ENCODE results near the gene ZNF175. TPM values are rescaled to one million over a fixed set of nuclear protein-coding genes. Genes with fewer than 3 reads are reported as not detected.

Gene ZNF175
- total and polyA plus RNA-seq, 12 donors: 2.1 to 14.5 (median 6.6) TPM

DNA sequence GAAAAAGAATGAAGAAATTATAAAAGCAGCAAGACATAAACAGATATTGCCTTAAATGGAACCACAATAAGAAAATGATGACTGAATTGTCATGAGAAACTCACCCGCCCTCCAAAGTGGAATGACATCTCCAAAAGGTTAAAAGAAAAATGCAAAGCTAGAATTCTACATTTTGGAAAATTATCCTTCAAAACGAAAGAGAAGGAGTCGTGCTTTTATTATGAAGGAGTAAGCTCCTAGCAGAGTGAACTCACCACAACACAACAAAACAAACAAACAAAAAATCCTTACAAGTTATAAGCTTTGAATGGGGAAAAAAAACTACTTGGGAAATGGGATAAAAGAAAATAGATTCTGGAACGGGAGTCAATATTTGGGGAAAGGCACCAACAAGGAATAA is 68.8 kb downstream of the ZNF175 start:
- Histone ChIP-seq H3K36me3 (replicated peaks in 1 of 2) (no peaks in the 10 kb centered on the region), H3K27ac (no peak overlapping the region), H3K27me3 (peaks cover 7% of the 10 kb centered on the region), H3K9me3 (replicated peaks in 1 of 3) (no peaks in the 10 kb centered on the region), H3K4me3 (no peak overlapping the region), H3K4me1 (replicated peaks in 1 of 2) (no peaks in the 10 kb centered on the region)
- 53 to 66% (median 60%) methylated on average over 4 of the region's 4 CpGs; no CpG with 5 or more reads in 1 of the 4 donors for WGBS, 4 donors
- no peak for TF ChIP-seq POLR2A (IDR thresholded peaks at IDR 0.05)
- TF ChIP-seq, protein P1, sequence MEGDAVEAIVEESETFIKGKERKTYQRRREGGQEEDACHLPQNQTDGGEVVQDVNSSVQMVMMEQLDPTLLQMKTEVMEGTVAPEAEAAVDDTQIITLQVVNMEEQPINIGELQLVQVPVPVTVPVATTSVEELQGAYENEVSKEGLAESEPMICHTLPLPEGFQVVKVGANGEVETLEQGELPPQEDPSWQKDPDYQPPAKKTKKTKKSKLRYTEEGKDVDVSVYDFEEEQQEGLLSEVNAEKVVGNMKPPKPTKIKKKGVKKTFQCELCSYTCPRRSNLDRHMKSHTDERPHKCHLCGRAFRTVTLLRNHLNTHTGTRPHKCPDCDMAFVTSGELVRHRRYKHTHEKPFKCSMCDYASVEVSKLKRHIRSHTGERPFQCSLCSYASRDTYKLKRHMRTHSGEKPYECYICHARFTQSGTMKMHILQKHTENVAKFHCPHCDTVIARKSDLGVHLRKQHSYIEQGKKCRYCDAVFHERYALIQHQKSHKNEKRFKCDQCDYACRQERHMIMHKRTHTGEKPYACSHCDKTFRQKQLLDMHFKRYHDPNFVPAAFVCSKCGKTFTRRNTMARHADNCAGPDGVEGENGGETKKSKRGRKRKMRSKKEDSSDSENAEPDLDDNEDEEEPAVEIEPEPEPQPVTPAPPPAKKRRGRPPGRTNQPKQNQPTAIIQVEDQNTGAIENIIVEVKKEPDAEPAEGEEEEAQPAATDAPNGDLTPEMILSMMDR (IDR thresholded peaks at IDR 0.05): no peak
- intact Hi-C loops (cut with DNase I): no loop called here
- DNase-seq: no peak

DNA sequence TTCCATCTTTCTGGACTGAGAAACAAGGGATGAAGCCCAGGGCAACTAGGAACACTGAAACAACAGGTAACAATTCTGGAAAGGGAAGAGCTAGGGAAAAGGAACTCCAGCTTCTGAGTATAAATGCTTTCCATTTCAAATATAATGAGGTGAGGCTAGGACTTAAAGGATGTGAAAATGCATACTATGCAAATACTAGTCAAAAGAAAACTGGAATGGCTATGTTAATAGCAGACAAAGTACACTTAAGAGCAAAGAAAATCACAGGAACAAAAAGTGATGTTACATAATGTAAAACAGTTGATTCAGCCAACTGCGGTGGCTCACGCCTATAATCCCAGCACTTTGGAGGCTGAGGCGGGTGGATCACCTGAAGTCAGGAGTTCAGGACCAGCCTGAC is 69.3 kb downstream of the ZNF175 start:
- no peak for TF ChIP-seq POLR2A (IDR thresholded peaks at IDR 0.05)
- TF ChIP-seq, protein P1 (IDR thresholded peaks at IDR 0.05): no peak
- Histone ChIP-seq H3K4me3 (no peak overlapping the region), H3K36me3 (replicated peaks in 1 of 2) (no peaks in the 10 kb centered on the region), H3K9me3 (replicated peaks in 1 of 3) (no peaks in the 10 kb centered on the region), H3K27ac (no peak overlapping the region), H3K27me3 (peaks cover 7% of the 10 kb centered on the region), H3K4me1 (replicated peaks in 1 of 2) (no peaks in the 10 kb centered on the region)
- intact Hi-C loops (cut with DNase I): no loop called here
- WGBS, 4 donors: 76 to 84% (median 83%) methylated on average over 3 of the region's 3 CpGs; no CpG with 5 or more reads in 1 of the 4 donors
- no peak for DNase-seq

DNA sequence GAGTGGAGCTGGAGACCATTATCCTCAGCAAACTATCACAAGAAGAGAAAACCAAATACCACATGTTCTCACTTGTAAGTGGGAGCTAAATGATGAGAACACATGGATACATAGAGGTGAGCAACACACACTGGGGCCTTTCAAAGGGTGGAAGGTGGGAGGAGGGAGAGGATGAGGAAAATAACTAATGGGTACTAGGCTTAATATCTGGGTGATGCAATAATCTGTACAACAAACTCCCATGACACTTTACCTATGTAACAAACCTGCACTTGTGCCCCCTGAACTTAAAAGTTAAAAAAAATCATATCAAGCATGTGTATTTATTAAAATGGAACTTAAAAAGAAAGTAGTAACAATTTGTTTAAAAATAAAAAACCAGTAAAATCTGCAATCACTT is 70.6 kb downstream of the ZNF175 start:
- H3K27ac ChIP-seq: no peak overlapping the region
- peaks cover 7% of the 10 kb centered on the region for H3K27me3 ChIP-seq
- intact Hi-C loops (cut with DNase I): no loop called here
- no peak overlapping the region for H3K4me3 ChIP-seq
- DNase-seq: no peak
- no peaks in the 10 kb centered on the region for H3K9me3 ChIP-seq (replicated peaks in 1 of 3)
- H3K4me1 ChIP-seq (replicated peaks in 1 of 2): no peaks in the 10 kb centered on the region
- TF ChIP-seq POLR2A (IDR thresholded peaks at IDR 0.05): no peak
- no peaks in the 10 kb centered on the region for H3K36me3 ChIP-seq (replicated peaks in 1 of 2)

Other genes with a start within 250 kb of the ZNF175 start
- 1 to 10 TPM; 1.0 to 3.7 (median 2.5) TPM for gene VSIG10L, start 229.1 kb upstream of the ZNF175 start, total RNA-seq
- gene VSIG10L, start 229.1 kb upstream of the ZNF175 start, polyA plus RNA-seq: 1 to 10 TPM; 2.7 to 6.0 (median 4.1) TPM
- gene ETFB, start 204.9 kb upstream of the ZNF175 start, total RNA-seq: 100 to 1,000 TPM; 179 to 470 (median 242) TPM
- gene ETFB, start 204.9 kb upstream of the ZNF175 start, polyA plus RNA-seq: 100 to 1,000 TPM; 110 to 304 (median 159) TPM
- gene CLDND2, start 202.3 kb upstream of the ZNF175 start, total RNA-seq: 1 to 10 TPM in 5 of 9 donors, not detected in 4; 1.4 to 2.8 (median 2.4) TPM
- gene CLDND2, start 202.3 kb upstream of the ZNF175 start, polyA plus RNA-seq: 10 to 100 TPM in 1 of 3 donors, 1 to 10 TPM in 1, under 1 TPM in 1; 0.73 to 11.7 (median 5.5) TPM
- gene NKG7, start 198.6 kb upstream of the ZNF175 start, total RNA-seq: 1 to 10 TPM; 1.1 to 5.9 (median 2.8) TPM
- gene NKG7, start 198.6 kb upstream of the ZNF175 start, polyA plus RNA-seq: 1 to 10 TPM; 1.2 to 5.1 (median 3.6) TPM
- not detected for gene LIM2, start 183.3 kb upstream of the ZNF175 start, total RNA-seq
- gene LIM2, start 183.3 kb upstream of the ZNF175 start, polyA plus RNA-seq: not detected
- gene C19orf84, start 180.7 kb upstream of the ZNF175 start, total RNA-seq: under 1 TPM in 2 of 9 donors, not detected in 7; 0.11 to 0.41 TPM
- gene C19orf84, start 180.7 kb upstream of the ZNF175 start, polyA plus RNA-seq: under 1 TPM in 1 of 3 donors, not detected in 2; 0.10 TPM
- 10 to 100 TPM in 7 of 9 donors, 1 to 10 TPM in 1, under 1 TPM in 1; 0.89 to 70.7 (median 22.6) TPM for gene SIGLEC10, start 153.6 kb upstream of the ZNF175 start, total RNA-seq
- 10 to 100 TPM in 2 of 3 donors, 1 to 10 TPM in 1; 9.7 to 19.1 (median 11.7) TPM for gene SIGLEC10, start 153.6 kb upstream of the ZNF175 start, polyA plus RNA-seq
- gene SIGLEC8, start 112.8 kb upstream of the ZNF175 start, total RNA-seq: 10 to 100 TPM in 3 of 9 donors, 1 to 10 TPM in 5, under 1 TPM in 1; 0.33 to 34.0 (median 9.0) TPM
- gene SIGLEC8, start 112.8 kb upstream of the ZNF175 start, polyA plus RNA-seq: 1 to 10 TPM; 1.1 to 3.0 (median 2.4) TPM
- gene CEACAM18, start 92.7 kb upstream of the ZNF175 start, total RNA-seq: not detected
- not detected for gene CEACAM18, start 92.7 kb upstream of the ZNF175 start, polyA plus RNA-seq
- 1 to 10 TPM in 4 of 9 donors, under 1 TPM in 3, not detected in 2; 0.30 to 3.1 (median 1.0) TPM for gene SIGLEC12, start 69.5 kb upstream of the ZNF175 start, total RNA-seq
- gene SIGLEC12, start 69.5 kb upstream of the ZNF175 start, polyA plus RNA-seq: 1 to 10 TPM in 1 of 3 donors, under 1 TPM in 2; 0.34 to 1.2 (median 0.48) TPM
- under 1 TPM in 2 of 9 donors, not detected in 7; 0.06 to 0.18 TPM for gene SIGLEC6, start 39.6 kb upstream of the ZNF175 start, total RNA-seq
- gene SIGLEC6, start 39.6 kb upstream of the ZNF175 start, polyA plus RNA-seq: not detected
- 1 to 10 TPM in 1 of 9 donors, under 1 TPM in 4, not detected in 4; 0.11 to 3.0 (median 0.57) TPM for gene SIGLEC5, start 59.1 kb downstream of the ZNF175 start, total RNA-seq
- not detected for gene SIGLEC5, start 59.1 kb downstream of the ZNF175 start, polyA plus RNA-seq
- 10 to 100 TPM in 4 of 9 donors, 1 to 10 TPM in 2, under 1 TPM in 2, not detected in 1; 0.44 to 29.0 (median 11.4) TPM for gene SIGLEC14, start 75.5 kb downstream of the ZNF175 start, total RNA-seq
- 1 to 10 TPM; 1.2 to 3.6 (median 2.7) TPM for gene SIGLEC14, start 75.5 kb downstream of the ZNF175 start, polyA plus RNA-seq
- 10 to 100 TPM in 8 of 9 donors, 1 to 10 TPM in 1; 2.2 to 56.0 (median 22.6) TPM for gene SPACA6, start 122.0 kb downstream of the ZNF175 start, total RNA-seq
- 100 to 1,000 TPM in 2 of 3 donors, 1 to 10 TPM in 1; 4.0 to 291 (median 123) TPM for gene SPACA6, start 122.0 kb downstream of the ZNF175 start, polyA plus RNA-seq
- gene HAS1, start 152.7 kb downstream of the ZNF175 start, total RNA-seq: under 1 TPM in 4 of 9 donors, not detected in 5; 0.06 to 0.31 (median 0.16) TPM
- 1 to 10 TPM in 1 of 3 donors, under 1 TPM in 1, not detected in 1; 0.24 to 3.1 TPM for gene HAS1, start 152.7 kb downstream of the ZNF175 start, polyA plus RNA-seq
- 10 to 100 TPM in 6 of 9 donors, 1 to 10 TPM in 1, under 1 TPM in 2; 0.83 to 31.1 (median 19.3) TPM for gene FPR1, start 180.6 kb downstream of the ZNF175 start, total RNA-seq
- gene FPR1, start 180.6 kb downstream of the ZNF175 start, polyA plus RNA-seq: 10 to 100 TPM in 1 of 3 donors, 1 to 10 TPM in 2; 1.6 to 13.0 (median 2.3) TPM
- gene FPR2, start 189.9 kb downstream of the ZNF175 start, total RNA-seq: 1 to 10 TPM in 6 of 9 donors, under 1 TPM in 2, not detected in 1; 0.28 to 5.5 (median 2.8) TPM
- under 1 TPM; 0.24 to 0.97 (median 0.27) TPM for gene FPR2, start 189.9 kb downstream of the ZNF175 start, polyA plus RNA-seq
- gene FPR3, start 223.9 kb downstream of the ZNF175 start, total RNA-seq: 10 to 100 TPM in 7 of 9 donors, 1 to 10 TPM in 2; 1.1 to 33.8 (median 23.9) TPM
- 10 to 100 TPM in 1 of 3 donors, 1 to 10 TPM in 2; 4.3 to 16.1 (median 5.1) TPM for gene FPR3, start 223.9 kb downstream of the ZNF175 start, polyA plus RNA-seq